Ascending aorta (tissue), 2 donors: ENCODE results near the gene PASK. TPM values are rescaled to one million over a fixed set of nuclear protein-coding genes. Genes with fewer than 3 reads are reported as not detected.

Experiments used
- DNase-seq, 2 donors: peaks; one replicate each; pipeline ENCODE4 v3.0.0-alpha.2; 2019; ENCODE audit warnings: low spot score in 2 of 2
- H3K27ac ChIP-seq, 2 donors: fragments of 200-600 bp; sonication (generic); one replicate each; pipeline ENCODE4 v1.5.1; 2016 to 2017; ENCODE audit warnings: mild to moderate bottlenecking in 1 of 2
- H3K27me3 ChIP-seq: fragments of 200-600 bp; sonication (generic); one replicate; pipeline ENCODE4 v1.5.1; 2017
- H3K36me3 ChIP-seq, 2 donors: fragments of 200-600 bp; sonication (generic); one replicate each; pipeline ENCODE4 v1.5.1; 2016
- H3K4me1 ChIP-seq, 2 donors: fragments of 200-600 bp; sonication (generic); one replicate each; pipeline ENCODE4 v1.5.1; 2016 to 2017; ENCODE audit warnings: mild to moderate bottlenecking in 1 of 2
- H3K4me3 ChIP-seq, 2 donors: fragments of 200-600 bp; sonication (generic); one replicate each; pipeline ENCODE4 v1.5.1; 2016 to 2017; ENCODE audit warnings: mild to moderate bottlenecking in 1 of 2
- H3K9me3 ChIP-seq, 2 donors: fragments of 200-600 bp; sonication (generic); one replicate each; pipeline ENCODE4 v1.5.1; 2016
- CTCF ChIP-seq, 3 experiments: fragments of 200-600 bp in 2 of 3; fragments of 450-650 bp in 1 of 3; sonication (generic) in 2 of 3; IDR thresholded peaks; one replicate each; pipeline ENCODE4 v1.5.1; 2016 to 2019; ENCODE audit warnings: antibody characterized with exemption in 3 of 3, mild to moderate bottlenecking in 1 of 3, moderate library complexity in 1 of 3
- intact Hi-C: fragments of 100-400 bp; cut with DNase I; formaldehyde crosslinking; loops from one replicate; pipeline ENCODE4 v1.15.1; 2023
- total RNA-seq: library from RNA; depleted of rRNA; stranded (reverse); fragments of >200 nt; gene quantifications from one replicate; pipeline ENCODE4 v1.1.0, GENCODE V29; 2016

PASK gene
- total RNA-seq, 1 donor from 2014 or later: not detected

GRCh38 chr2:241074065-241074818 lies 75.0 kb downstream of the PASK start:
- no peak for DNase-seq

GRCh38 chr2:241073166-241074064 lies 75.9 kb downstream of the PASK start:
- H3K9me3 ChIP-seq: no peaks in the 10 kb centered on the region
- no peaks in the 10 kb centered on the region for H3K27me3 ChIP-seq
- TF ChIP-seq CTCF (IDR thresholded peaks at IDR 0.05): no peak
- no peak overlapping the region for H3K4me3 ChIP-seq
- intact Hi-C loops: no loop called here
- no peak for DNase-seq
- H3K4me1 ChIP-seq: no peaks in the 10 kb centered on the region
- no peak overlapping the region for H3K27ac ChIP-seq
- H3K36me3 ChIP-seq: peaks cover 53 to 73% of the 10 kb centered on the region in 2 donors

More at GRCh38 chr2:241074065-241074818, 75.0 kb downstream of the PASK start:
- Histone ChIP-seq H3K9me3 (no peaks in the 10 kb centered on the region), H3K4me1 (no peaks in the 10 kb centered on the region), H3K4me3 (no peak overlapping the region), H3K27ac (no peak overlapping the region), H3K27me3 (no peaks in the 10 kb centered on the region), H3K36me3 (peaks cover 46 to 65% of the 10 kb centered on the region in 2 donors)
- no peak for TF ChIP-seq CTCF (IDR thresholded peaks at IDR 0.05)
- intact Hi-C loops: no loop called here

DNA sequence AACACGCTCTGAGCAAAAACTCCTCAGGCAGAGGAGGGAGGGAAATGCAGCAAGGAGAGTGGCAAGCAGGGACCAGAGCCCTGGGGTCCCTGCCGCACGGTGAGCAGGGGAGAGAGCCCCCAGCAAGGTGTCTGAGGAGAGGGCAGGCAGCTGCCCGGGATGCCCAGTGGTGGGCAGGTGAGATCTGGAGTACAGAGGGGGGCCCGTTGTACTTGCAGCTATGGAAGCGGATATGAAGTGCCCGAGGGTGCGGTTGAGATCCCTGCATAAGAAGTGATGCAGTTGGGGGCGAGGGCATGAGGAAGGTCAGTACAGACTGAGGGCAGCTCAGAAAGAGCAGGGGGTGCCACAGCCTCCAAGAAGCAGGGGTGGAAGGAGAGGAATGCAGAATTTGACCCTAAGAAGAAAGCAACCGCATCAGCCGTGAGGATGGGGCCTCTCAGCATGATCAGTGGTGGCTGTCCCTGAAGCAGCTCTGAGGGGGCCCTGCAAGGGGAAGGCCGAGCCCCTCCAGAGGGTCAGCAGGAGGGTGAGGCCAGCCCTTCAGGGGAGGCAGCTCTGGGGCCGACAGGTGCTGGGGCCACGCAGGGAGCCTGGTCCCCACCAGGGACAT lies 76.6 kb downstream of the PASK start:
- no peaks in the 10 kb centered on the region for H3K4me1 ChIP-seq
- intact Hi-C loops: no loop called here
- H3K27me3 ChIP-seq: no peaks in the 10 kb centered on the region
- H3K36me3 ChIP-seq: peaks cover 53 to 80% of the 10 kb centered on the region in 2 donors
- no peak for DNase-seq
- no peak overlapping the region for H3K4me3 ChIP-seq
- no peaks in the 10 kb centered on the region for H3K9me3 ChIP-seq
- no peak for TF ChIP-seq CTCF (IDR thresholded peaks at IDR 0.05)
- H3K27ac ChIP-seq: no peak overlapping the region

- Histone ChIP-seq H3K36me3 (peaks cover 58 to 85% of the 10 kb centered on the region in 2 donors), H3K4me3 (no peak overlapping the region), H3K4me1 (no peaks in the 10 kb centered on the region), H3K27me3 (no peaks in the 10 kb centered on the region), H3K27ac (no peak overlapping the region), H3K9me3 (no peaks in the 10 kb centered on the region)
- TF ChIP-seq CTCF (IDR thresholded peaks at IDR 0.05): no peak
- intact Hi-C loops: no loop called here
- no peak for DNase-seq
These were observed 77.1 kb downstream of the PASK start for GRCh38 chr2:241072151-241072550.

DNA sequence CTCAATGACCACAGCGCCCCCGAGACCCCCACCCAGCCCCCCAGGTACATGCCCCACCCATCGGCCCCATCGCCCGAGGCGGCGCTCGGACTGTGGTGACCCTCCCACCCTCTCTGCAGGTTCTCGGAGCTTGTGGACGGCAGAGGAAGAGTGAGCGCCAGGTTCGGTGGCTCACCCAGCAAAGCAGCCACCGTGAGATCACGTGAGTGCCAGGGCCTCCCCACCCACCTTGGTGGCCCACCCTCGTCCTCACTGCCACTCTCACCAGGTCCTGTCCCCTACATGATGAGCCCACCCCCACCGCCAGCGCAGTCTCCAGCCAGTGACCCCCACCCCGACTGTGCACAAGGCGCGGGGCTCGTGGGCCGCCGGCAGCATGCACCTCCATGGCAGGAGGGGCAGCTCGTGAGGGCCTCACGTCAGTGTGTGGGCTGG lies 77.6 kb downstream of the PASK start:
- Histone ChIP-seq H3K36me3 (peaks cover 63 to 90% of the 10 kb centered on the region in 2 donors), H3K27me3 (no peaks in the 10 kb centered on the region), H3K27ac (no peak overlapping the region), H3K9me3 (no peaks in the 10 kb centered on the region), H3K4me1 (no peaks in the 10 kb centered on the region), H3K4me3 (no peak overlapping the region)
- intact Hi-C loops: no loop called here
- no peak for TF ChIP-seq CTCF (IDR thresholded peaks at IDR 0.05)
- no peak for DNase-seq
